Cardiac septum (tissue), 1 donor: ENCODE measurements around the gene KHDRBS1. TPM values are rescaled to one million over a fixed set of nuclear protein-coding genes. Genes with fewer than 3 reads are reported as not detected.
"Not testable (repeated sequence)": the region's sequence is repeated elsewhere in the genome, so short reads cannot be mapped to it uniquely, and the experiment has no call there.

Experiments used
- DNase-seq: peaks from one replicate; pipeline ENCODE4 v3.0.0-alpha.2; 2020; ENCODE audit warnings: low spot score
- intact Hi-C: fragments of 100-400 bp; cut with DNase I; formaldehyde crosslinking; loops from one replicate; pipeline ENCODE4 v1.14.0; 2022
- total RNA-seq: library from RNA; stranded (reverse); fragmentation: NEBNext Ultra II Directional; extraction: Animal tissue kit (Norgen Biotek cat#: 25700); gene quantifications from one replicate; pipeline ENCODE4 v1.2.1, GENCODE V29; 2021
- donor health status: DM: no; HTN: no; CAD: no.

The KHDRBS1 gene
- total RNA-seq, 1 donor from 2014 or later = 73.1 TPM

DNA sequence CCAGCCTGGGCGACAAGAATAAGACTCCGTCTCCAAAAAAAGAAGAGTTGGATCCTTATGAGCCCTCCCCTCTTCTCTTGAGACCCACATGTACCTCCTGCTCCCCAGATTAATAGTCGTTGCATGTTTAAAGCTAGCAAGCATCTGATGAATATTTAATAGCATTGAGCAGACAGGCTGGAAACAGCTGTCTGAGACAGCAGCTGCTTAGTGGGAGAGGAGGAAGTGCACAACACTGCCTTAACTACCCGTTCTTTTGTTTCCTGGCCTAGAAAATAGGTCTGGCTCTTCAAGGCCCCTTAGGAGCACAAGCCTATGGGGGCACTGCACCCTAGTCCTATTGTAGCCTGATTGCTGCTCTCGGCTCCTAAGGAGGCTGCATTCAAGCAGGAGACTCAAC is 41.7 kb downstream of the KHDRBS1 start:
- intact Hi-C loops = no loop called here

DNA sequence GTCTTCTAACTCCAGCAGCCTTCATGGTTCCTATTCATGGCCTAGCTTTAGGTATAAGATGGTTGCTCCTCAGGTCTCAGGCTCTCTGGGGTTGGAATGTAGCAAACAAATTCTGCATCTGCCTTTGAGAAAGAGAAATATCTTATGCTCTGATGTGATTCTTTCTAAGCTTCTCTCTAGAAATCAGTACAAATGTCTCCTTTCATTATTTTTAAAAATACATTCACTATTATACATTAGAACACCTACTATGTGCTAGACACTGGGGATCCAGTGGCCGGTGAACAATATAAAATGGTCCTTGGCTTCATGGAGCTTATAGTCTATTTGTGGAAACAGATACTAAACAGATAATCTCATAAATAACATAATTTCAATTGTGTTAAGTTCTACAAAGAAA is 42.9 kb downstream of the KHDRBS1 start:
- intact Hi-C loops = no loop called here
- no peak for DNase-seq

More for the DNA sequence above, 41.7 kb downstream of the KHDRBS1 start:
- no peak for DNase-seq

DNA sequence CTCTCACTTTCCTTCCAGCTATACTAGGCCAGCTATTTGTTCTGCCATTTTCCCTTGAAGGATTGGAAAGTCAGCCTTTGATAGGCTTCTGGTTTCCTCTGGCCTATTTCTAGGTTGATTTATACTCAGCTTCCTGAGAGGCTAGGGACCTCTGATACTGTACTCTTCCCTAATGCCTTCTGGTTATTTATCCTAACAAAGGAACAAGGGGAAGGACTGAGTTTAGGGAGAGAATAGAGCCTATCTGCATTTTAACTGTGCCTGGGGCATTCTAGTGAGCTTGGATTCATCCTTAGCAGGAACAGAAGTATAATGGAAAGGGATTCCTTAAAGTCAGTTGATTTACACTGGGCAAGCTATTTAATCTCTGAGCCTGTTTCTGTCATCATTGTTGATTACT is 47.2 kb downstream of the KHDRBS1 start:
- no peak for DNase-seq

DNA sequence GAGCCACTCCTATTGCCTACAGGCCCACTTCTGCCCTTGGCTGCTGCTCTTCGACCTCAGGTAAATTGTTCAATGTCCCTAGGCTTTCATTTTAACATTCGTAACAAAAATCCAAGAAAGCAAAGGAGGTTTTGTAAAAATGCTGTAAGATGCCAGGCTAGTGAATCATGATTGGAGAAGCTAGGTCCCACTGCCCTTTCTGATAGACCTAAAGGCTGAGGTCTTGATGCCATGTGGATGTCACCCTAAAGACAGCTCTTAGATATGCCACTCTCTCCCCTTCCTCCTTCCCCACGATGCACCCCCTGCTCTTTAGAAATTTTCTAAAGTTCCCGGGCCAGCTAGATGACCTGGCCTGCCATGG is 49.2 kb downstream of the KHDRBS1 start:
- no peak for DNase-seq
- intact Hi-C loops = loop anchor here (5.0 kb wide), 1 partner anchor 51 kb away; the partner anchor contains the start of gene KHDRBS1

More for the DNA sequence above, 47.2 kb downstream of the KHDRBS1 start:
- intact Hi-C loops = loop anchor here (5.0 kb wide), 1 partner anchor 49 kb away; the partner anchor contains the start of gene KHDRBS1

DNA sequence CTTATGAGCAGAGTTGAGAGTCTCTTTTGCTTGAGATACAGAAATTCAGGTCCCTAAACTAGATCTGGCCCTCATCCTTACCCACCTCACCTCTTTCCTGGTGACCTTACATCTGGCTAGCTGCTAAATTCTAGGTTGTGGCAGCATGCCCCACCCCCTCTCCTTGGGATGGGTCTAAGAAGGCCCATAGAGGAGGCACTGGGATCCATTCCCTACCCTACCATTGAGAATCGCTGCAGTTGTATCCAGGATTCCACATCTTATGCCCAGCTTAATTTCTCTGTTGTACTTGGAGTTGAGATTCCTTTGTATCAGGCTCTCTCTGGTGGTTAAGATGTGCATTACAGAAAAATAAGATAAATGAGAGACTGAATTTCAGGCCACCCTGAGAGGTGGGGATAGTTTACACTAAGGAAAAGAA is 49.6 kb downstream of the KHDRBS1 start:
- intact Hi-C loops = loop anchor here (5.0 kb wide), 1 partner anchor 51 kb away; the partner anchor contains the start of gene KHDRBS1
- no peak for DNase-seq

GRCh38 chr1:32065613-32066488 is 52.2 kb downstream of the KHDRBS1 start:
- DNase-seq, intact Hi-C loops: not testable (repeated sequence)

DNA sequence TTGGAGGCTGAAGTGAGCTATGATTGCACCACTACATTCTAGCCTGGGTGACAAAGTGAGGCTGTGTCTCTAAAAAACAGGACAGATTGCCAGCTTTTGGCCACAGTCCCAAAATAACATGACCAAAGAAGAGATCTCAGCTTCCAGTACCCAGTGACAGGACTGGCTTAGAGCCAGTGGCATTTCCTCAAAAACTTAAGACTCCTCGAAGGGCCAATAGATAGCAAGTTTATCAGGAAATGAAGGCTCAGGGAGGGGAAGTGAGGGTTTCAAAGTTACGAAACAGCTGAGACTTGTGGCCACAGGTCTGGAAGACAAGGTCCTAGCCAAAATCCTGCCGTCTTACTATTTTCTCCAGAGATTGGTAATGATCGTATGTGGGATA is 52.8 kb downstream of the KHDRBS1 start:
- no peak for DNase-seq
- intact Hi-C loops = no loop called here

- no peak for DNase-seq
- intact Hi-C loops = no loop called here
These were observed 55.4 kb downstream of the KHDRBS1 start for GRCh38 chr1:32068957-32069588.

DNA sequence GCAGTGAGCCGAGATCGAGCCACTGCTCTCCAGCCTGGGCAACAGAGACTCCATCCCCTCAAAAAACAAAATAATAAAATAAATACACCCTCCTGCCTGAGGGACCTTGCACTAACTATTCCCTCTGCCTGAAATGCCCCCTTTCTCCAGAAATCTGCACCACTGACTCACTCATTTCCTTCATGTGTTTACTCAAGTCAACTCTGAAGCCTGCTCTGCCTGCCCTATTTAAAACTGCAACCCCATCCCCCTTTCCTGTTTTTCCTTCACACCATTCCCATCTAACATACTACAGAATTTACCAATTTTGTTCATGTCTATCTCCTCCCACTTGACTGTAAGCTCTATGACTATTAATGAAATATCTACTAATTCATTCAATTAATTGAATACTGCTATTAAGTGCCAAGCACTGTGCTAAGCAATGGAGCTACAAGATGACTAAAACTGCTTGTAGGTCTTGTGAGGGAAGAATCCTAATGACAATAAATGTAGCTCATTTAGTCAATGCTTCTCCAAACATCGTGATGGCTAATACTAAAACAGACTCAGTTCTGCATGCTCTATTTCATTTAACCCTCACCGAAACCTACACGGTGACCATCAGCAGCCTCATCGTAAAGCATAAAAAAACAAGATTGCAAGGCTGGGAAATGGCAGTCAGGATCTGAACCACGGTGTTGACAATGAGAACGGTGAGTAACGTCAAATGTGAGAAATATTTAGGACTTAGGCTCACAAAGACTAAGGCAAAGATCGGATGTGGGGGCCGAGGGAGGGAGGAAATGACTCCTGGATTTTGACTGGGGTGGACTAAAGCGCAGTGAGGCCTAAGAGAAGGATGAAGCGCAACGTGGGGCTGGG is 58.3 kb downstream of the KHDRBS1 start:
- intact Hi-C loops = loop anchor here (1.0 to 2.0 kb wide), 2 partner anchors 37 to 59 kb away; partner anchors contain the start of genes KHDRBS1 and KPNA6
- no peak for DNase-seq

DNA sequence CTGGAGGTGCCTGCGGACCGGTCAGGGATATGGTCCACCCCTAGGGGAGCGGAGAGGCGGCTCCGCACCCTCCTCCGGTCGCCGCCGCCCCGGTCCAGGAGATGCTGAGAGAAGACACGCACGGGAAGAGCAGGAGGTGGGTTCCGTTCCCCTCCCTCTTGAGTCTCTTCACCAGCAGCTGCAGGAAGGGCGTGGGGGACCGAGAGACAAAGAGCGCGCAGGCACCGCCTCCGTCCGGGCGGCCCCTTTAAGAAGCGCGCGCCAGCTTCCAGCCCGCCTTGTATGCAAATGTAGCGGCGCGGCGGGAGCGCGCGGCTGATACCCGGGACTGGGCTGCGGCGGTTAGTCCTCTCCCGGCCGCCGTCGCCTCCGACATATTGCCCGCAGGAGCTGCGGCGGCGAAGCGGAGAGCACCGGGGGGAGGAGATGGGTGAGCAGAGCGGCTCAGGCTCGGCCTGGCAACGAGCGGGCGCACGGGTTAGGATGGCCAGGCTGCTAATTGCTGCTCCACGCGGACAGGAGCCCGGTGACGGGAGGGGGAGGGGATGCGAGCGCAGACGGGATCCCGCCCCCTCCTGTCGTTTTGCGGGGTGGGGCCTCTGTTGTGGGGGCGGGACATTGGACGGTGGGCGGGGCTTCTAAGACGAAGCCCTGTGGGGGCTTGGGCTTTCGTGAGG is 59.1 kb downstream of the KHDRBS1 start, which contains the start of gene TMEM39B:
TMEM39B (plus strand) TSS at position 318 of the 677 bp plus-strand sequence; CDS start at position 427, 109 bp downstream.
- peak; percentile 97 for DNase-seq
- intact Hi-C loops = loop anchor here (1.0 to 2.0 kb wide), 2 partner anchors 36 to 59 kb away; partner anchors contain the start of genes KHDRBS1 and KPNA6

GRCh38 chr1:32073299-32074229 is 59.9 kb downstream of the KHDRBS1 start:
- intact Hi-C loops = loop anchor here (2.0 kb wide), 1 partner anchor 35 kb away; the partner anchor contains the start of gene KPNA6
- no peak for DNase-seq

DNA sequence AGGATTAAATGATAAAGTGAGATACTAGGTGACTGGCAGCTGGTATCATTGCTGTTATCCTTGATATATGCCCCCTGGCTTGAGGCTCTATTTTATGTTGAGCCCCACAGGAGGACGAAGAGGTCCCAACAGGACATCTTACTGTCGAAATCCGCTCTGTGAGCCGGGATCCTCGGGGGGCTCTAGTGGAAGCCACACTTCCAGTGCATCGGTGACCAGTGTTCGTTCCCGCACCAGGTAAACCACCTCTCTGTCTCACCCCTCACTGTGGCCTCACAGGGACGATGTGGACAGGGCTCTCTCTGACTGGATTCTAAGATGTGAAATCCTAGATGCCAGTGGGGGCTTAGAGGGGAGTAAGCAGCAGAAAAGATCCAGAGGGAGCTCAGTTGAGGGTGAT is 61.2 kb downstream of the KHDRBS1 start:
- no peak for DNase-seq
- intact Hi-C loops = no loop called here

DNA sequence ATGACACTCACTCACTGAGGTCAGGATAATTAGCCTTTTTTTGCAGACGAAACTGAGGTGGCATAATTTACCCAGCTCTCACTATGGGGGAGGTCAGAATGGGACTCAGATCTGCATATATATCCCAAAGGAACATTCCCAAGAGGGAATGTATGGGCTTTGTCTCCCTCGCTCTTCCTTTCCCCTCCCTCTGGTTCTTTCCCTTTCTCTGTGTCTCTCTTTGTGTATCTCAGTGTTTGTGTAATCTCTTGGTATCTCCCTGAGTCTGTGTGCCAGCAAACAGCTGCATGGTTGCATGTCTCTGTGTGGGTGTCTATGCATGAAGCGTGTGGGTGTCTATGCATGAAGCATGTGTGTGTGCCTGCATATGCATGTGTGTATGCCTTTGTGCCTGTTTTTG is 63.8 kb downstream of the KHDRBS1 start:
- DNase-seq = no peak
- intact Hi-C loops = no loop called here

- no peak for DNase-seq
- intact Hi-C loops = no loop called here
These were observed 68.4 kb downstream of the KHDRBS1 start for GRCh38 chr1:32082022-32082421.

GRCh38 chr1:32086381-32086780 is 72.7 kb downstream of the KHDRBS1 start:
- intact Hi-C loops, DNase-seq: not testable (repeated sequence)

DNA sequence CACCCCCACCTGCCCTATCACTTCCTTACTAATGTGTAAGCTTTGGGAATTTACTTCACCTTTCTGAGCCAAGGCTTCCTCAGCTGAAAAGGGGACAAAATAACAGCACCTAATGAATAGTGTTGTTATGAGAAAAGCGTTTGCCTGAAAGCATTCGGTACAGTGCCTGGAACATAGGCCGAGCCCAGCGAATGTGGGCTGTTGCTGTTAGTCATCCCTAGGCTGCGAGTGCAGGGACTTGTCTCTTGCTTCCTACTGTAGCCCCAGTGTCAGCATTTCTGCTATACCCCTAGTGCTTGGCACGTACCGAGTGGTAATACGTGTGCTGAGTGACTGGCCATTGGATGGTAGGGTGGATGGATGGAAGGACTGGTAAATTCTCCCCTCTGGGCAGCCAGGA is 77.5 kb downstream of the KHDRBS1 start:
- intact Hi-C loops = no loop called here
- no peak for DNase-seq

GRCh38 chr1:32091591-32091990 is 77.9 kb downstream of the KHDRBS1 start:
- no peak for DNase-seq
- intact Hi-C loops = no loop called here
